HEK293 (cell line): ENCODE measurements around the gene TCF7L1.

Experiments
- CTCF ChIP-seq: fragments of 450-650 bp; formaldehyde crosslinking; IDR thresholded peaks from 2 replicates; pipeline ENCODE4 v1.5.1; 2016; ENCODE audit warnings: missing biosample characterization, missing genetic modification characterization
- KLF10 ChIP-seq: fragments of 450-650 bp; IDR thresholded peaks from 2 replicates; pipeline ENCODE4 v1.5.1; 2018; ENCODE audit warnings: missing biosample characterization, mild to moderate bottlenecking, missing genetic modification characterization
- KLF16 ChIP-seq: fragments of 450-650 bp; formaldehyde crosslinking; IDR thresholded peaks from 2 replicates; pipeline ENCODE4 v1.5.1; 2017; ENCODE audit warnings: missing biosample characterization, missing genetic modification characterization
- PBX3 ChIP-seq: sonication (generic); formaldehyde crosslinking; IDR thresholded peaks from 2 replicates; pipeline ENCODE4 v1.8.1; 2022; ENCODE audit warnings: mild to moderate bottlenecking, moderate library complexity, missing genetic modification reagents
- ZBTB1 ChIP-seq: fragments of 450-650 bp; formaldehyde crosslinking; IDR thresholded peaks from 2 replicates; pipeline ENCODE4 v1.5.1; 2016; ENCODE audit warnings: missing biosample characterization, missing genetic modification characterization
- ZNF174 ChIP-seq: fragments of 450-650 bp; formaldehyde crosslinking; IDR thresholded peaks from 2 replicates; pipeline ENCODE4 v1.5.0; 2017; ENCODE audit warnings: missing biosample characterization, mild to moderate bottlenecking, missing genetic modification characterization
- ZNF350 ChIP-seq: fragments of 450-650 bp; formaldehyde crosslinking; IDR thresholded peaks from 2 replicates; pipeline ENCODE4 v1.5.0; 2017; ENCODE audit warnings: missing biosample characterization, mild to moderate bottlenecking, missing genetic modification characterization
- ZNF354C ChIP-seq: fragments of 450-650 bp; formaldehyde crosslinking; IDR thresholded peaks from 2 replicates; pipeline ENCODE4 v1.5.1; 2016; ENCODE audit warnings: missing biosample characterization, missing genetic modification characterization, low read depth, borderline replicate concordance
- ZNF398 ChIP-seq: fragments of 450-650 bp; formaldehyde crosslinking; IDR thresholded peaks from 2 replicates; pipeline ENCODE4 v1.5.1; 2017; ENCODE audit warnings: missing biosample characterization, missing genetic modification characterization
- ZNF768 ChIP-seq: fragments of 450-650 bp; formaldehyde crosslinking; IDR thresholded peaks from 2 replicates; pipeline ENCODE4 v1.5.1; 2018; ENCODE audit warnings: missing biosample characterization, mild to moderate bottlenecking, missing genetic modification characterization
- TF ChIP-seq, protein P1 (sequence below): fragments of 450-650 bp; formaldehyde crosslinking; IDR thresholded peaks from 2 replicates; pipeline ENCODE4 v1.5.1; 2016; ENCODE audit warnings: missing biosample characterization, missing genetic modification characterization
- TF ChIP-seq, protein P2 (sequence below): fragments of 450-650 bp; formaldehyde crosslinking; IDR thresholded peaks from 2 replicates; pipeline ENCODE4 v1.5.1; 2016; ENCODE audit warnings: missing biosample characterization, missing genetic modification characterization, low read depth
- TF ChIP-seq, protein P3 (sequence below): fragments of 450-650 bp; formaldehyde crosslinking; IDR thresholded peaks from 2 replicates; pipeline ENCODE4 v1.5.1; 2017; ENCODE audit warnings: missing biosample characterization, mild to moderate bottlenecking, missing genetic modification characterization, moderate library complexity

DNA sequence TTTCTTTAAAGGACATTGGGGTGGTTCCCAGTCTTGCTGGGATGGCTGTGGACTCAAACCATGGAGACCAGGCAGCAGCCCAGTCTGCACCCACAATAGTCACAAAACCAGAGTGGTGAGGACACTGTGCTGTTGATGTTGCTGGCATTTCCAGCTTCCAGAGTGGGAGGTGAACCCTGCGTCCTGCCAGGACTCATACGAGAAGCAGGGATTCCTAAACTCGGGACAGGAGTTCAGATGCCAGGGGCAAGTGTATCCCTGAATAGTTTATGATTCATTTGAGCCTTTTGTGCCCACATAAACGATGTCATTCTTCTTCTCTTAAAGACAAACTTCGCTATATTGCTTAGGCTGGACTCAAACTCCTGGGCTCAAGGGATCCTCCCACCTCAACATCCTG is 62.8 kb downstream of the TCF7L1 start:
- TF ChIP-seq CTCF (tag by site-specific recombination) (no peak), ZNF354C (tag by site-specific recombination) (no peak), PBX3 (CRISPR knock-in tag) (no peak), ZBTB1 (tag by site-specific recombination) (no peak), ZNF768 (no peak), ZNF174 (no peak), ZNF398 (tag by site-specific recombination) (no peak), KLF10 (tag by site-specific recombination) (no peak), ZNF350 (tag by site-specific recombination) (no peak), KLF16 (tag by site-specific recombination) (no peak)
- TF ChIP-seq, protein P1, sequence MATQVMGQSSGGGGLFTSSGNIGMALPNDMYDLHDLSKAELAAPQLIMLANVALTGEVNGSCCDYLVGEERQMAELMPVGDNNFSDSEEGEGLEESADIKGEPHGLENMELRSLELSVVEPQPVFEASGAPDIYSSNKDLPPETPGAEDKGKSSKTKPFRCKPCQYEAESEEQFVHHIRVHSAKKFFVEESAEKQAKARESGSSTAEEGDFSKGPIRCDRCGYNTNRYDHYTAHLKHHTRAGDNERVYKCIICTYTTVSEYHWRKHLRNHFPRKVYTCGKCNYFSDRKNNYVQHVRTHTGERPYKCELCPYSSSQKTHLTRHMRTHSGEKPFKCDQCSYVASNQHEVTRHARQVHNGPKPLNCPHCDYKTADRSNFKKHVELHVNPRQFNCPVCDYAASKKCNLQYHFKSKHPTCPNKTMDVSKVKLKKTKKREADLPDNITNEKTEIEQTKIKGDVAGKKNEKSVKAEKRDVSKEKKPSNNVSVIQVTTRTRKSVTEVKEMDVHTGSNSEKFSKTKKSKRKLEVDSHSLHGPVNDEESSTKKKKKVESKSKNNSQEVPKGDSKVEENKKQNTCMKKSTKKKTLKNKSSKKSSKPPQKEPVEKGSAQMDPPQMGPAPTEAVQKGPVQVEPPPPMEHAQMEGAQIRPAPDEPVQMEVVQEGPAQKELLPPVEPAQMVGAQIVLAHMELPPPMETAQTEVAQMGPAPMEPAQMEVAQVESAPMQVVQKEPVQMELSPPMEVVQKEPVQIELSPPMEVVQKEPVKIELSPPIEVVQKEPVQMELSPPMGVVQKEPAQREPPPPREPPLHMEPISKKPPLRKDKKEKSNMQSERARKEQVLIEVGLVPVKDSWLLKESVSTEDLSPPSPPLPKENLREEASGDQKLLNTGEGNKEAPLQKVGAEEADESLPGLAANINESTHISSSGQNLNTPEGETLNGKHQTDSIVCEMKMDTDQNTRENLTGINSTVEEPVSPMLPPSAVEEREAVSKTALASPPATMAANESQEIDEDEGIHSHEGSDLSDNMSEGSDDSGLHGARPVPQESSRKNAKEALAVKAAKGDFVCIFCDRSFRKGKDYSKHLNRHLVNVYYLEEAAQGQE (tag by site-specific recombination) = no peak
- TF ChIP-seq, protein P2, sequence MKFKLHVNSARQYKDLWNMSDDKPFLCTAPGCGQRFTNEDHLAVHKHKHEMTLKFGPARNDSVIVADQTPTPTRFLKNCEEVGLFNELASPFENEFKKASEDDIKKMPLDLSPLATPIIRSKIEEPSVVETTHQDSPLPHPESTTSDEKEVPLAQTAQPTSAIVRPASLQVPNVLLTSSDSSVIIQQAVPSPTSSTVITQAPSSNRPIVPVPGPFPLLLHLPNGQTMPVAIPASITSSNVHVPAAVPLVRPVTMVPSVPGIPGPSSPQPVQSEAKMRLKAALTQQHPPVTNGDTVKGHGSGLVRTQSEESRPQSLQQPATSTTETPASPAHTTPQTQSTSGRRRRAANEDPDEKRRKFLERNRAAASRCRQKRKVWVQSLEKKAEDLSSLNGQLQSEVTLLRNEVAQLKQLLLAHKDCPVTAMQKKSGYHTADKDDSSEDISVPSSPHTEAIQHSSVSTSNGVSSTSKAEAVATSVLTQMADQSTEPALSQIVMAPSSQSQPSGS = no peak
- TF ChIP-seq, protein P3, sequence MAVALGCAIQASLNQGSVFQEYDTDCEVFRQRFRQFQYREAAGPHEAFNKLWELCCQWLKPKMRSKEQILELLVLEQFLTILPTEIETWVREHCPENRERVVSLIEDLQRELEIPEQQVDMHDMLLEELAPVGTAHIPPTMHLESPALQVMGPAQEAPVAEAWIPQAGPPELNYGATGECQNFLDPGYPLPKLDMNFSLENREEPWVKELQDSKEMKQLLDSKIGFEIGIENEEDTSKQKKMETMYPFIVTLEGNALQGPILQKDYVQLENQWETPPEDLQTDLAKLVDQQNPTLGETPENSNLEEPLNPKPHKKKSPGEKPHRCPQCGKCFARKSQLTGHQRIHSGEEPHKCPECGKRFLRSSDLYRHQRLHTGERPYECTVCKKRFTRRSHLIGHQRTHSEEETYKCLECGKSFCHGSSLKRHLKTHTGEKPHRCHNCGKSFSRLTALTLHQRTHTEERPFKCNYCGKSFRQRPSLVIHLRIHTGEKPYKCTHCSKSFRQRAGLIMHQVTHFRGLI (tag by site-specific recombination) = no peak
